ENCODE results near the gene GLI1. TPM values are rescaled to one million over a fixed set of nuclear protein-coding genes. Genes with fewer than 3 reads are reported as not detected.

GLI1 gene
- total RNA-seq, 4 donors from 2014 or later: 0.51 to 2.9 (median 2.0) TPM; not detected in 1

DNA sequence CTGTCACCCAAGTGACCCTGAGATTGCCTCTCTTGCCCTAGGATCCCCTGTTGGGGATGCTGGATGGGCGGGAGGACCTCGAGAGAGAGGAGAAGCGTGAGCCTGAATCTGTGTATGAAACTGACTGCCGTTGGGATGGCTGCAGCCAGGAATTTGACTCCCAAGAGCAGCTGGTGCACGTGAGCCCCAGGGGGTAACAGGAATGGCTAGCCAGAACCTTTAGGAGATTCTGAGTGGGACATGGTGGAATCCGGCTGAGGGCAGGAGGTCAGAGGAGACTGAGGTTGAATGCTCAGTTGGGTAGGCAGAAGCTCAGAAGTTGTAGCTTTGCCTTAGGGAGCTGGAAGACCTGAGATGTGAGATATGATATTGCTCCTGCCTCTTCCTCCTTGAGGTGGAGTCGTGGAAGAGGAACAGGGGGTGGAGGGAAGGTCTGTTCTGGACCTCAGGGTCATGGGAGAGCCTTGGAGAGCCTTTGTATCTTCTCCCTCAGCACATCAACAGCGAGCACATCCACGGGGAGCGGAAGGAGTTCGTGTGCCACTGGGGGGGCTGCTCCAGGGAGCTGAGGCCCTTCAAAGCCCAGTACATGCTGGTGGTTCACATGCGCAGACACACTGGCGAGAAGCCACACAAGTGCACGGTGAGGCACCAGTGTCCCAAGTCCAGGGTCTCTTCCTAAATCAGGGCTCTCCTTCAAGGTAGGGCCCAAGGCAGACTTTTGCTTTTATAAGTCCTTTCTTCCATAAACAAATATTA is 6.3 kb downstream of the GLI1 start:
- no peak overlapping the region for H3K27ac ChIP-seq
- H3K4me1 ChIP-seq: peaks cover 20% of the 10 kb centered on the region
- WGBS: 80% methylated on average over 12 of the region's 14 CpGs
- DNase-seq (ENCODE audit: low spot score in 2 of 2): no peak
- H3K36me3 ChIP-seq: peaks cover under 1% of the 10 kb centered on the region
- H3K27me3 ChIP-seq: peaks cover 4% of the 10 kb centered on the region
- no peaks in the 10 kb centered on the region for H3K9me3 ChIP-seq
- TF ChIP-seq, protein P1, sequence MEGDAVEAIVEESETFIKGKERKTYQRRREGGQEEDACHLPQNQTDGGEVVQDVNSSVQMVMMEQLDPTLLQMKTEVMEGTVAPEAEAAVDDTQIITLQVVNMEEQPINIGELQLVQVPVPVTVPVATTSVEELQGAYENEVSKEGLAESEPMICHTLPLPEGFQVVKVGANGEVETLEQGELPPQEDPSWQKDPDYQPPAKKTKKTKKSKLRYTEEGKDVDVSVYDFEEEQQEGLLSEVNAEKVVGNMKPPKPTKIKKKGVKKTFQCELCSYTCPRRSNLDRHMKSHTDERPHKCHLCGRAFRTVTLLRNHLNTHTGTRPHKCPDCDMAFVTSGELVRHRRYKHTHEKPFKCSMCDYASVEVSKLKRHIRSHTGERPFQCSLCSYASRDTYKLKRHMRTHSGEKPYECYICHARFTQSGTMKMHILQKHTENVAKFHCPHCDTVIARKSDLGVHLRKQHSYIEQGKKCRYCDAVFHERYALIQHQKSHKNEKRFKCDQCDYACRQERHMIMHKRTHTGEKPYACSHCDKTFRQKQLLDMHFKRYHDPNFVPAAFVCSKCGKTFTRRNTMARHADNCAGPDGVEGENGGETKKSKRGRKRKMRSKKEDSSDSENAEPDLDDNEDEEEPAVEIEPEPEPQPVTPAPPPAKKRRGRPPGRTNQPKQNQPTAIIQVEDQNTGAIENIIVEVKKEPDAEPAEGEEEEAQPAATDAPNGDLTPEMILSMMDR (IDR thresholded peaks at IDR 0.05): no peak
- TF ChIP-seq EP300 (IDR thresholded peaks at IDR 0.05) (no peak), POLR2A (IDR thresholded peaks at IDR 0.05) (no peak), POLR2AphosphoS5 (IDR thresholded peaks at IDR 0.05) (no peak)
- no peak overlapping the region for H3K4me3 ChIP-seq

- Histone ChIP-seq H3K4me1 (peaks cover 6% of the 10 kb centered on the region), H3K36me3 (peaks cover 5% of the 10 kb centered on the region), H3K9me3 (no peaks in the 10 kb centered on the region), H3K27me3 (peaks cover 12% of the 10 kb centered on the region), H3K27ac (no peak overlapping the region), H3K4me3 (no peak overlapping the region)
- DNase-seq (ENCODE audit: low spot score in 2 of 2): no peak
- 88% methylated on average over 12 of the region's 12 CpGs for WGBS
- TF ChIP-seq POLR2A (IDR thresholded peaks at IDR 0.05) (no peak), POLR2AphosphoS5 (IDR thresholded peaks at IDR 0.05) (no peak), EP300 (IDR thresholded peaks at IDR 0.05) (no peak)
- TF ChIP-seq, protein P1 (IDR thresholded peaks at IDR 0.05): no peak
Measured at GRCh38 chr12:57467212-57467874, 7.8 kb downstream of the GLI1 start.

- H3K4me3 ChIP-seq: no peak overlapping the region
- no peaks in the 10 kb centered on the region for H3K9me3 ChIP-seq
- DNase-seq (ENCODE audit: low spot score in 2 of 2): no peak
- 56% methylated on average over 11 of the region's 11 CpGs for WGBS
- peaks cover 5% of the 10 kb centered on the region for H3K36me3 ChIP-seq
- TF ChIP-seq POLR2A (IDR thresholded peaks at IDR 0.05) (no peak), EP300 (IDR thresholded peaks at IDR 0.05) (no peak), POLR2AphosphoS5 (IDR thresholded peaks at IDR 0.05) (no peak)
- TF ChIP-seq, protein P1 (IDR thresholded peaks at IDR 0.05): no peak
- H3K27me3 ChIP-seq: peaks cover 14% of the 10 kb centered on the region
- no peak overlapping the region for H3K27ac ChIP-seq
- H3K4me1 ChIP-seq: peaks cover under 1% of the 10 kb centered on the region
Measured at GRCh38 chr12:57467915-57468314, 8.3 kb downstream of the GLI1 start.

DNA sequence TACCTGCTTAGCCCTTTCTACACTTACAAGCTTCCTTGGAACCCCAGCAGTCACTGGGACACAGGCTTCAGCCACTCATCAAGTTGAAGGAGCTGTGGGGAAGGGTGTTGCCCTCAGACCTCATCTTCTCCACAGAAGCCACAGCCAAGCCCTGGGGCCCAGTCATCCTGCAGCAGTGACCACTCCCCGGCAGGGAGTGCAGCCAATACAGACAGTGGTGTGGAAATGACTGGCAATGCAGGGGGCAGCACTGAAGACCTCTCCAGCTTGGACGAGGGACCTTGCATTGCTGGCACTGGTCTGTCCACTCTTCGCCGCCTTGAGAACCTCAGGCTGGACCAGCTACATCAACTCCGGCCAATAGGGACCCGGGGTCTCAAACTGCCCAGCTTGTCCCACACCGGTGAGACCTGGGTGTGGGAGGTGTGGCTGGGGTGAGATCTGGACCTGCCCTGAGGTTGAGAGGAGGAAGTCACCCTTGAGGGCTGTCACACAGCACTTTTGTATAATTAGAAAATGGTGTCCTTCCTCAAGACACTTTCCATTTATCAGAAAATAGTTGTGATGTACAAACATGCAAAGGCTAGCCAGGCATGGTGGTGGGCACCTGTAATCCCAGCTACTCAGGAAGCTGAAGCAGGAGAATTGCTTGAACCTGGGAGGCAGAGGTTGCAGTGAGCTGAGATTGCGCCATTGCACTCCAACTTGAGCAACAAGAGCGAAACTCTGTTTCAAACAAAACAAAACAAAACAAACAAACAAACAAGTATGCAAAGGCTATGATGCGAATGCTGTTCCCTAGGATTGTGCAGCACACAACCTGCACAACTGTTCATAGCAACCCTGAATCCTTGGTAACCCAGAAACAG is 9.9 kb downstream of the GLI1 start:
- Histone ChIP-seq H3K27me3 (peaks cover 18% of the 10 kb centered on the region), H3K36me3 (peaks cover 5% of the 10 kb centered on the region), H3K4me3 (no peak overlapping the region), H3K4me1 (no peaks in the 10 kb centered on the region), H3K27ac (no peak overlapping the region), H3K9me3 (no peaks in the 10 kb centered on the region)
- TF ChIP-seq, protein P1 (IDR thresholded peaks at IDR 0.05): no peak
- no peak for TF ChIP-seq POLR2A (IDR thresholded peaks at IDR 0.05)
- no peak for TF ChIP-seq EP300 (IDR thresholded peaks at IDR 0.05)
- WGBS: 89% methylated on average over 7 of the region's 10 CpGs
- no peak for DNase-seq (ENCODE audit: low spot score in 2 of 2)
